HG03280 (cell line): Measurements from ENCODE around the gene DNAAF3.
A peak's percentile ranks its signal among the peaks of the same experiment; 100 is the strongest.
"Not testable (repeated sequence)": the region's sequence is repeated elsewhere in the genome, so short reads cannot be mapped to it uniquely, and the experiment has no call there.

Source experiments
- ATAC-seq: cut with Tn5 transposase; IDR thresholded peaks from one replicate; pipeline ENCODE4 v1.9.1; 2021; ENCODE audit warnings: mild to moderate bottlenecking, moderate library complexity; ENCODE audit not compliant: unreplicated experiment

The DNAAF3 gene

GRCh38 chr19:55155784-55156183 lies 10.6 kb downstream of the DNAAF3 start:
- ATAC-seq: not testable (repeated sequence)

DNA sequence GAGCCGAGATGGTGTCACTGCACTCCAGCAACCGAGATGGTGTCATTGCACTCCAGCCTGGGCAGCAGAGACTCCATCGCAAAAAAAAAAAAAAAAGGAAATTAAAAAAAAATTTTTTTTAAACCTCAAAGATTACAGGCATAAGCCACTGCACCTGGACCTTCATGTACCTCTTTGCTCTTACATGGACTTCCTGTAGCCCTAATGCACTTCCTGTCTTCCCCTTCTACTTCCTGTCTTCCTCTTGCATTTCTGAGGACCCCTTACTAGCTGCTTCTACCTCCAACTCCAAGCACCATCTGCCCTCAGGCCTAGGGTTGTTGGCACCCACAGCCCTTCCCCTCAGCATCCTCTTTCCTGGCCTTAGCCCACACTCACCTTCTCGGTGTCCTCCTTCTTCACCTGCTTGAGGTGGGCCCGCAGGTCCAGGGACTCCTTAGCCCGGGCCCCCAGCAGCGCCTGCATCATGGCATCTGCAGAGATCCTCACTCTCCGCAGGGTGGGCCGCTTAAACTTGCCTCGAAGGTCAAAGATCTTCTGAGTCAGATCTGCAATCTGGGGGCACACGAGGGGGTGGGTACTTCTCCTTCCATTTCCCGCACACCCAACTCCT lies 12.7 kb downstream of the DNAAF3 start:
- no peak for ATAC-seq

DNA sequence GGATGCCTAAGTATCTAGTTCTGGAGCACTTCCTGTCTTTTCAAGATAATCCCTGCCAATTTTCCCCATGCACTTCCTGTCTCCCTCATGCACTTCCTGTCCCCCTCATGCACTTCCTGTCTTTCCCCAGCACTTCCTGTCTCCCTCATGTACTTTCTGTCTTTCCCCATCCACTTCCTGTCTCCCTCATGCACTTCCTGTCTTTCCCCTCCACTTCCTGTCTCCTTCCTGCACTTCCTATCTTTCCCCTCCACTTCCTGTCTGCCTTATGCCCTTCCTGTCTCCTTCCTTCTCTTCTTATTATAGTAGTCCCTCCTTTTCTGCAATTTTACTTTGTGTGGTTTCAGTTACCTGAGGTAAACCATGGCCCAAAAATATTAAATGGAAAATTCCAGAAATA lies 14.4 kb downstream of the DNAAF3 start:
- ATAC-seq: no peak

DNA sequence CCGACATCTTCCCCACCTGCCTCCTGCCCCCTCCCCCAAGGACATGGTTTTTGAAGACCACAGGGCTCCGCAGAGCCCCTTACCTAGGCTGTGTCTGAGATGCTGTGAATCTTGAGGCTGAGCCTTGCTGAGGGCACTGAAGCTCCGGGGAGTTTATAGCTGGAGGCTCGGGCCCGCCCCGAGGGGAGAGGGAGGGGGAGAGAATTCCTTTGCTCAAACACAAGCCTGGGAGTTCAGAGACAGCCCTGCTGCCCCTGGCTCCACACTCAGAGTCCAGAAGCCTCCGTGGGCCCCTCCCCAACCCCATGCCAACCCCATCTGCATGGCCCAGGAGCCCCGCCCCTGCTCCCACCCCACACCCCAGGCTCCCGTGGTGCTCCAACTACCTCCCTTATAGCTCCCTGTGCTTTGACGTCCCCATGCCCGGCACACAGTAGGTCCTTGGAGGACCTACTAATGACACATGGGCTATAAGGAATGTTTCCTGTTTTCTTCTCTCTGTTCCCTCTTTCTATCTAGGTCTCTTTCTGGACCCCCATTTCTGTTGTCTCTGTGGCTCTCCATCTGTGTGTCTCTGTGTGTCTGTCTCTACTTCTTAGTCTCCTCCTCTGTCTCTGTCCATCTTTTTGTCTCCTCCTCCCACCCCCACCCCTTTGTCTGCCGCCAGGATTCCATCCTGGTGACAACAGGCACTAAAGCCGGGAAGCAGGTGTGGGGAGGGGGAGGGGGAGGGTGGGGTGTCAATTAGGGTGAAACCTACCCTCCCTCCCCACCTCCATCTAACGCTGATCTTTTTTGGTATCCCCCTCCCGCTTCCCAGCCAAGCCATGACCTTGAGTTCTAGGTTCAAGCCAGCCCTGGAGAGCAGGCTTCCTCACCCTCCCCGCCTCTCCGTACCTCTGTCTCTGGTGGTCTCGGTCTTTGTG lies 17.1 kb downstream of the DNAAF3 start, which contains the start of gene TNNT1:
TSS of gene TNNT1 (minus strand) at position 129 of the 926 bp plus-strand sequence. CDS start 2,049 bp downstream, outside the sequence.
- ATAC-seq: no peak

GRCh38 chr19:55147545-55148251 lies 18.7 kb downstream of the DNAAF3 start:
- no peak for ATAC-seq

DNA sequence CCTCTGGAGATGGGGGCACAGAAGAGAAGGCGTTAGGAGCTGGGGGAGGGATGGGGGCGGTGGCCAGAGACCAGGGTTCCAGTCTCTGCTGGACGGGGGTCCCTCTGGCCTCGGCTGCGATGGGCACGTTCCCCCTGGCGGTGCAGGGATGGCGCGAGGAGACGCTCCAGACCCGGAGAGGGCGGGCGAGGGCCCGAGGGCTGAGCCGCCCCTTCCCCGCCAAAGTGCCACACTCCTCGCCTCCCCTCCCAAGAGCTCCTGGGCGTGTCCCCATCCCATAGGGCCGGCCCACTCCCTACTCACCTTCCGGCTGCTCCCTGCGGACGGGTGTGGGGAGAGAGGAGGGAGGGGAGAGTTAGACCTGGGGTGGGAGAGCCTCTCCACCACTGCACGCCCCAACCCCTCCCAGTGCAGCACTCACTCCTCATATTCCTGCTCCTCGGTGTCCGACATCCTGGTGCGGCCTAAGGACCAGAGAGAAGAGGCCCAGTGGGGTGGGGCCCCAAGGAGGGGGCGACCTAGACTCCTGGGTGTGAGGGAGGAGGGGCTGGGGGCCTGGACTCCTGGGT lies 19.6 kb downstream of the DNAAF3 start:
- no peak for ATAC-seq

- no peak for ATAC-seq
Measured at GRCh38 chr19:55146078-55146704, 20.2 kb downstream of the DNAAF3 start.

- ATAC-seq: no peak
Measured at GRCh38 chr19:55145232-55145631, 21.2 kb downstream of the DNAAF3 start.

GRCh38 chr19:55141696-55142095 lies 24.7 kb downstream of the DNAAF3 start:
- ATAC-seq: no peak

GRCh38 chr19:55137915-55138314 lies 28.5 kb downstream of the DNAAF3 start:
- ATAC-seq: no peak

GRCh38 chr19:55136399-55137102 lies 29.9 kb downstream of the DNAAF3 start:
- no peak for ATAC-seq

DNA sequence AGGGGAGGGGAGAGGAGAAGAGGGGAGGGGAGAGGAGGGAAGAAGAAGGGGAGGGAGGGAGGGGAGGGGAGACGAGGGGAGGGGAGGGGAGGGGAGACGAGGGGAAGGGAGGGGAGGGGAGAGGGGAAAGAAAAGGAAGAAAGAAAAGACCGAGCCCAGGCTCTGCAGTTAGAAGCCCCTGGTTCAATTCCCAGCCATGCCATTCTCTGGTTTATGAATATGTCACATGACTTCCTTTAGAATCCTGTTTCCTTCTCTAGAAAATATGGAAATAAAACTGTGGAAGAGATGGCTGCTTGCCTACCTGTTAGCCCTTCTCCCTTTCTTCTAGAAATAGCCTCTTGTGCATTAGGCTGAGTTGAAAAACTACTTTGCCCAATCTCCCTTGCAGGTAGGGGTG lies 31.7 kb downstream of the DNAAF3 start:
- ATAC-seq: no peak

DNA sequence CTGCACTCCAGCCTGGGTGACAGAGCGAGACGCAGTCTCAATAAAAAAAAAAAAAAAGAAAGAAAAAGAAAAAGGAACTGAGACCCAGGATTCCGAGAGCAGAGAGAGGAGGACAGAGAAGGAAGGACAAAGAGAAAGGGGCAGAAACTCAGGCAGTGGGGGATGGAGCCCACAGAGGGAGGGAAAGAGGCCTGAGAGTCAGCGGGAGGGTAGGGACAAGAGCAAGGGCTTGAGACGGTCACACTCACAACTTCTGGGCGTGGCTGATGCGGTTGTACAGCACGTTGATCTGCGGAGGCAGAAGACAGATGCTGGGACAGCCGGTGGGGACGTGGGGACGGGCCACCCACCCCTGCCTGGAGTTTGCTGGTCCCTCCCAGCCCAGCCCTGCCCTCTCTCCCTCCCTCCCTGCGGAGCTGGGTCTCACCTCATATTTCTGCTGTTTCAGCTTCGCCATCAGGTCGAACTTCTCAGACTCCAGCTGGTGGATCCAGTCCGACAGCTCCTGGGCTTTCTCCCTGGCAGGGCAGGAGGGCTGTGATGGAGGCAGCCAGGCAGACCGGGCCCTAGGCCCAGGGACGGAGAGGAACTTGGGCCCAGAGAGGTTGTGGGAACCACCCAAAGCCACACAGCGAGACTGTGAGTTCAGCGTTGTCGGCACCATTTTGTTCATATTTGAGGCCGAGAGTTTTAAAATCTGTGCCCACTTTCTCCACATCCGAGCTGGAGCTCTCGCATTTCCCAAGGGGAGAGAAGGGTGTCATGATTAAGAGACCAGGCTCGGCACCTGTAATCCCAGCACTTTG lies 32.6 kb downstream of the DNAAF3 start:
- no peak for ATAC-seq

DNA sequence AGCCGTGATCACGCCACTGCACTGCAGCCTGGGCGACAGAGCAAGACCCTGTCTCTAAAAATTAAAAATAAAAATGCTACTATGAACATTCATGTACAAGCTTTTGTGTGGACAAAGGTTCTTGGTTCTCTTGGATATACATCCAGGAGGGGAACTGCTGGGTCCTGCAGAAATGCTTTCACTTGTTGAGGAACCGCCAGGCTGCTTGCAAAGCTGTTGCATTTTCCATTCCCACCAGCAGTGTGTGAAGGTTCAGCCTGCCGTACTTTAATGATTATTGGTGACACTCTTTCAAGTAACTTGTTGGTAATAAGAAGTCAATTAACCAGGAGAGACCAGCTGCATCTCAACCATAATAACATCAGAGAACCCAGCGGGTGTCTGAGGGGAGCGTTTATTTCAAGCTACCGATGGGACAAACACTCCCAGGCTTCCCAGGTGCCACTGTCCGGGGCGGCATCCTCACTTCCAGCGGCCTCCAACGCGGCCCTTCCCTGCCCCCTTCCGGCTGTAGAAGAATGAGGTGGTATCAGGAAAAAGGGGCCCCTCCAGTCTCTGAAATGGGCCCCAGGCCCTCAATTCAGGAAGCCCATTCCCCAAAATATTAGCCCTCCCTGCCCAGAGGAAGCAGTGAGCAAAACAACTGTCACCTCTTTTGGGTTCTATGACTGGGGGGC lies 33.8 kb downstream of the DNAAF3 start:
- ATAC-seq: no peak

DNA sequence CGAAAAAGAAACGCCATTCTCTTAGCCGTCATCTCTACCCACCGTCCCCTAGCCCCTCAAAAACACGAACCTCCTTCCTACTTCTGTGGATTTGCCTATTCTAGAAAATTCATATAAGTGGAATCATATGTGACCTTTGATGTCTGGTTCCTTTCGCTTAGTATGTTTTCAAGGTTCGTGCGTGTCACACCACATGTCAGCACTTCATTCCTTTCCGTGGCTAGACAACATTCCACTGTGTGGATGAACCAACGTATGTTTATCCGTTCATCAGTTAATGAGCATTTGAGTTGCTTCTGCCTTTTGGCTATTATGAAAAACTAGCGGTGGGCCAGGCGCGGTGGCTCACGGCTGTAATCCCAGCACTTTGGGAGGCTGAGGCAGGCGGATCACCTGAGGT lies 35.0 kb downstream of the DNAAF3 start:
- ATAC-seq: no peak

GRCh38 chr19:55119053-55119452 lies 47.4 kb downstream of the DNAAF3 start:
- no peak for ATAC-seq

- no peak for ATAC-seq
Measured at GRCh38 chr19:55118401-55118991, 47.9 kb downstream of the DNAAF3 start.

DNA sequence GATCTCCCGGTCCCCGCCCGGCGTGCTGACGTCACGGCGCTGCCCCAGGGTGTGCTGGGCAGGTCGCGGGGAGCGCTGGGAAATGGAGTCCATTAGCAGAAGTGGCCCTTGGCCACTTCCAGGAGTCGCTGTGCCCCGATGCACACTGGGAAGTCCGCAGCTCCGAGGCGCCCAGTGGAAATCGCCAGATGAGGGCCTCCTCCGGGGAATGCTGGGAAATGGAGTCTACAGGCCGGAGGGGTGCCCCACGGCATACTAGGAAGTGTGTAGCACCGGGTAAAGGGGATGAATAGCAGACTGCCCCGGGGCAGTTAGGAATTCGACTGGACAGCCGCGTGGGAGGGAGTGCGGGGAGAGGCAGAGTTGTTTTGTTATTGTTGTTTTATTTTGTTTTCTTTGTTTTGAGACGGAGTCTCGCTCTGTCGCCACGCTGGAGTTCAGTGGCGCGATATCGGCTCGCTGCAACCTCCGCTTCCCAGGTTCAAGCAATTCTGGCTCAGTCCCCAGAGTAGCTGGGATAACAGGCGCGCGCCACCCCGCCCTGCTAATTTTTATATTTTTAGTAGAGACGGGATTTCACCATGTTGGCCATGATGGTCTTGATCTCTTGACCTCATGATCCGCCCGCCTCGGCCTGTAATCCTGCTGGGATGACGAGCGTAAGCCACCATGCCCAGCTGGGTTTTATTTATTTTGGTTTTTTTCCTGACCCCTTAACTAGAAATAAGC lies 48.6 kb downstream of the DNAAF3 start:
- peak; percentile 85 for ATAC-seq
